Ishikawa (cell line): ENCODE data around the gene ADAMTS4.

Experiments
- CEBPB ChIP-seq: IDR thresholded peaks from 2 replicates; pipeline ENCODE4 v1.6.1; 2012
- CREB1 ChIP-seq: IDR thresholded peaks from 2 replicates; pipeline ENCODE4 v1.6.1; 2012; ENCODE audit warnings: low read depth
- EGR1 ChIP-seq: IDR thresholded peaks from 2 replicates; pipeline ENCODE4 v1.6.1; 2012
- EP300 ChIP-seq: IDR thresholded peaks from 2 replicates; pipeline ENCODE4 v1.6.1; 2012; ENCODE audit warnings: borderline replicate concordance
- FOXM1 ChIP-seq: IDR thresholded peaks from 2 replicates; pipeline ENCODE4 v1.6.1; 2012; ENCODE audit warnings: low read depth, borderline replicate concordance
- NFIC ChIP-seq: IDR thresholded peaks from 2 replicates; pipeline ENCODE4 v1.6.1; 2012
- RAD21 ChIP-seq: IDR thresholded peaks from 2 replicates; pipeline ENCODE4 v1.6.1; 2012; ENCODE audit warnings: low read depth
- TAF1 ChIP-seq: IDR thresholded peaks from 2 replicates; pipeline ENCODE4 v1.6.1; 2012; ENCODE audit warnings: low read depth, mild to moderate bottlenecking
- TCF12 ChIP-seq: IDR thresholded peaks from 2 replicates; pipeline ENCODE4 v1.6.1; 2012; ENCODE audit warnings: low read depth
- TEAD4 ChIP-seq: IDR thresholded peaks from 2 replicates; pipeline ENCODE4 v1.6.1; 2012
- YY1 ChIP-seq: IDR thresholded peaks from 2 replicates; pipeline ENCODE4 v1.6.1; 2012; ENCODE audit warnings: low read depth
- ZBTB7A ChIP-seq: IDR thresholded peaks from 2 replicates; pipeline ENCODE4 v1.6.1; 2012; ENCODE audit warnings: low read depth
- TF ChIP-seq, protein P1 (sequence below): IDR thresholded peaks from 2 replicates; pipeline ENCODE4 v1.6.1; 2012; ENCODE audit warnings: low read depth, mild to moderate bottlenecking
- TF ChIP-seq, protein P2 (sequence below): IDR thresholded peaks from 2 replicates; pipeline ENCODE4 v1.6.1; 2012
- TF ChIP-seq, protein P3 (sequence below): IDR thresholded peaks from 2 replicates; pipeline ENCODE4 v1.6.1; 2012

ADAMTS4 gene

DNA sequence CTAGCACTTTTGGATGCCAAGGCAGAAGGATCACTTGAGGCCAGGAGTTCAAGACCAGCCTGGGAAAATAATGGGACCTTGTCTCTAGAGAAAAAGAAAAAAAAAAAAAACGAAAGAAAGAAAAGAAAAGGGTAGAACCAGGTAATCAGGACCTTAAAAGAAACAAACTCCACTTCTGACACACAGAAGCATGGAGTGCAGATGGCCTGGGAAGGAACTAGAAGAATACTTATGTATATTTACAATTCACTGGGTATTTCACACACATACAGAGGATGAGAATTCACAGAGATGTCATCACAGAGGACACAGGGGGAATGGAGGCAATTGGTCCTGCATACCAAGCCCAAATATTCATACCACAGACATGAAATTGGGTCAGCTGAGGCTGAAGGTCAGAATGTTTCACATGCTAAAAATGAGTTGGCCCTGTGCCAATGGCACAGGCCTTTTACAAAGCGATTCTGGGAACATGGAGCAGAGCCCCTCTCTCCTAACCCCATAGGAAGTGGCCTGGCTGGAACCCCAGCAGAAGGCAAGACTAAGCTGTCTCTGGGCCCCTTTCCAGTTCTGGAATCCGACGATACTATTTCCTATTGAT lies 26.0 kb downstream of the ADAMTS4 start:
- TF ChIP-seq, protein P1, sequence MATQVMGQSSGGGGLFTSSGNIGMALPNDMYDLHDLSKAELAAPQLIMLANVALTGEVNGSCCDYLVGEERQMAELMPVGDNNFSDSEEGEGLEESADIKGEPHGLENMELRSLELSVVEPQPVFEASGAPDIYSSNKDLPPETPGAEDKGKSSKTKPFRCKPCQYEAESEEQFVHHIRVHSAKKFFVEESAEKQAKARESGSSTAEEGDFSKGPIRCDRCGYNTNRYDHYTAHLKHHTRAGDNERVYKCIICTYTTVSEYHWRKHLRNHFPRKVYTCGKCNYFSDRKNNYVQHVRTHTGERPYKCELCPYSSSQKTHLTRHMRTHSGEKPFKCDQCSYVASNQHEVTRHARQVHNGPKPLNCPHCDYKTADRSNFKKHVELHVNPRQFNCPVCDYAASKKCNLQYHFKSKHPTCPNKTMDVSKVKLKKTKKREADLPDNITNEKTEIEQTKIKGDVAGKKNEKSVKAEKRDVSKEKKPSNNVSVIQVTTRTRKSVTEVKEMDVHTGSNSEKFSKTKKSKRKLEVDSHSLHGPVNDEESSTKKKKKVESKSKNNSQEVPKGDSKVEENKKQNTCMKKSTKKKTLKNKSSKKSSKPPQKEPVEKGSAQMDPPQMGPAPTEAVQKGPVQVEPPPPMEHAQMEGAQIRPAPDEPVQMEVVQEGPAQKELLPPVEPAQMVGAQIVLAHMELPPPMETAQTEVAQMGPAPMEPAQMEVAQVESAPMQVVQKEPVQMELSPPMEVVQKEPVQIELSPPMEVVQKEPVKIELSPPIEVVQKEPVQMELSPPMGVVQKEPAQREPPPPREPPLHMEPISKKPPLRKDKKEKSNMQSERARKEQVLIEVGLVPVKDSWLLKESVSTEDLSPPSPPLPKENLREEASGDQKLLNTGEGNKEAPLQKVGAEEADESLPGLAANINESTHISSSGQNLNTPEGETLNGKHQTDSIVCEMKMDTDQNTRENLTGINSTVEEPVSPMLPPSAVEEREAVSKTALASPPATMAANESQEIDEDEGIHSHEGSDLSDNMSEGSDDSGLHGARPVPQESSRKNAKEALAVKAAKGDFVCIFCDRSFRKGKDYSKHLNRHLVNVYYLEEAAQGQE, result no peak
- TF ChIP-seq, protein P2, sequence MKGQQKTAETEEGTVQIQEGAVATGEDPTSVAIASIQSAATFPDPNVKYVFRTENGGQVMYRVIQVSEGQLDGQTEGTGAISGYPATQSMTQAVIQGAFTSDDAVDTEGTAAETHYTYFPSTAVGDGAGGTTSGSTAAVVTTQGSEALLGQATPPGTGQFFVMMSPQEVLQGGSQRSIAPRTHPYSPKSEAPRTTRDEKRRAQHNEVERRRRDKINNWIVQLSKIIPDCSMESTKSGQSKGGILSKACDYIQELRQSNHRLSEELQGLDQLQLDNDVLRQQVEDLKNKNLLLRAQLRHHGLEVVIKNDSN, result no peak
- TF ChIP-seq NFIC, result peak; percentile 61; the same call in 1 of the 2 replicates
- no peak for TF ChIP-seq TEAD4
- TF ChIP-seq EP300, result no peak

DNA sequence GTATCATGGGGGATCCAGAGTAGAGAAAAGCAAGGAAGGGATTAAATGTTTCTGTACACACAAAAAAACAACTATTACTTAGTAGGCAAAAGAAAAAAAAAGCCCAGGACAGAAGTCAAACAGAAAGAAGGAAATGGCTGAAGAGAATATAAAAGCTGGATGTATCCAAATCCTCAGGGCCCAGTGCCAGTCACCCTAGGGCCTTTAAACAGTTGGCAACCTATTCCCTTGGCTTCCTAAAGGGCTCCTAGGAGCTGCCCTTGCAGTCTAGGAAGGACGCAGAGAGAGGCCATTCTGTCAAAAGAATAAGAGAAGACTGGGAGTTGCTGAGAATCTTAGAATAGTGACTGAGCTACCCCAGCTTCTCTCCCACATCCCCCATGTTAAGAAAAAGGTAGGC lies 26.5 kb downstream of the ADAMTS4 start:
- TF ChIP-seq CREB1 (no peak), RAD21 (no peak), TCF12 (no peak), EGR1 (no peak), YY1 (no peak), NFIC (no peak)
- TF ChIP-seq, protein P1, result no peak
- TF ChIP-seq, protein P3, sequence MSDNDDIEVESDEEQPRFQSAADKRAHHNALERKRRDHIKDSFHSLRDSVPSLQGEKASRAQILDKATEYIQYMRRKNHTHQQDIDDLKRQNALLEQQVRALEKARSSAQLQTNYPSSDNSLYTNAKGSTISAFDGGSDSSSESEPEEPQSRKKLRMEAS, result no peak

DNA sequence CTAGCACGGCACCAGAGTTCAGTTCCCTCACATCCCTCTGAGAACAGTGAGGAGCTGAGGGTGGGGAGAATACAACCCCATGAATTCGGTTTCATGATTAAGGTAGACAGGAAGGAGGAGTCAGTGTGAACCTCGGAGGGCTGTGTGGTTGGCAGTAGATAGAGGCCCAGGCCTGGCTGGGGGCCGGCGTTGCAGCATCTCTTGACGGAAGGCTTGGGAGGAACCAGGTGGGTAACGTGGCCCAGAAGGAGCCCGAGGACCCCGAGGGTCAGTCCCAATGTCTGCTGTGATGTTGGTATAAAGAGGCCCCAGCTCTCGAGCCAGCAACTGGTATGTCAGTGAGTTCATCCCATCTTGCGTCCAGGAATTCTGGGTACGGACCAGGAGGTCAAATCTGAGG lies 27.2 kb downstream of the ADAMTS4 start:
- TF ChIP-seq YY1, result no peak
- TF ChIP-seq, protein P1, result no peak
- TF ChIP-seq, protein P2, result no peak
- TF ChIP-seq RAD21, result no peak
- TF ChIP-seq NFIC, result no peak
- no peak for TF ChIP-seq TCF12
- no peak for TF ChIP-seq TEAD4
- TF ChIP-seq CEBPB, result no peak
- no peak for TF ChIP-seq EGR1
- TF ChIP-seq TAF1, result no peak
- TF ChIP-seq CREB1, result no peak
- no peak for TF ChIP-seq FOXM1
- TF ChIP-seq, protein P3, result no peak
- no peak for TF ChIP-seq ZBTB7A
- TF ChIP-seq EP300, result no peak

DNA sequence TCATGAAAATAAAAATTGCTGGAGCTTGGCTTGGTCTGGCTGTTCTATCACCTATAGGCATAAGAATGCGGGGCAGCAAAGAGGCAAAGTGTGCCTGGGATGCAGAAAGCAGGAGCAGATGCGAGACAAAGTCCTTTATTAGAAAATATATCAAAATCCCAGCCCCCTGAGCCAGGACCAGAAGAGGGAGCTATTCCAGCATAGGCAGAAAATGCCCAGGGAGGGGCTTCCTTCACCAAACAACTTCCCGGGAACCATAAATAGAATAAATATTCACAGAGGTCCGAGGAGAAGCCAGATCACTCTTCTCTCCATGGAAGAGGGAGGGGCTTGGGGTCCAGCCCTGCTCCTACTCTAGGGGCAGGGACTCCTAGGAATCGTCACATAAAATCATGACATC lies 27.7 kb downstream of the ADAMTS4 start:
- no peak for TF ChIP-seq EP300
- TF ChIP-seq, protein P3, result no peak
- TF ChIP-seq, protein P2, result no peak
- no peak for TF ChIP-seq CEBPB
- TF ChIP-seq ZBTB7A, result no peak
- TF ChIP-seq, protein P1, result no peak
- no peak for TF ChIP-seq TAF1
- no peak for TF ChIP-seq NFIC
- no peak for TF ChIP-seq EGR1
